GM21423 (cell line): ENCODE results near the gene PELI2.

ENCODE experiments used
- ATAC-seq: cut with Tn5 transposase; IDR thresholded peaks from one replicate; pipeline ENCODE4 v1.9.1; 2021; ENCODE audit warnings: mild to moderate bottlenecking, moderate library complexity; ENCODE audit not compliant: unreplicated experiment

PELI2 gene

GRCh38 chr14:56284641-56285040, 166.4 kb downstream of the PELI2 start:
- no peak for ATAC-seq

GRCh38 chr14:56289155-56289554, 170.9 kb downstream of the PELI2 start:
- no peak for ATAC-seq

DNA sequence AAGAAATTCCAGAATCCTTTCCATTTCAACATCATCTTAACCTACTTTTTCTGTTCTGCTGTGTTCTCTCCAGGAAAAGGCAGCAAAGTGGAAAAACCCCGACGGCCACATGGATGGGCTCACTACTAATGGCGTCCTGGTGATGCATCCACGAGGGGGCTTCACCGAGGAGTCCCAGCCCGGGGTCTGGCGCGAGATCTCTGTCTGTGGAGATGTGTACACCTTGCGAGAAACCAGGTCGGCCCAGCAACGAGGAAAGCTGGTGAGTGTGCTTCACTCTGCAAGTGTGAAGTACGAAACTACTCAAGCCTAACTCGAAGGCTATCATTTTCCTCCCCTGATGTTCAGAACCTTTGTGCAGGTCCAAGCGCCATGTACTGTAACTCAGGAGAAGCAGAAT, 172.0 kb downstream of the PELI2 start:
- no peak for ATAC-seq

- ATAC-seq: no peak
Observed at GRCh38 chr14:56292970-56293369, 174.8 kb downstream of the PELI2 start.

GRCh38 chr14:56293506-56293905, 175.3 kb downstream of the PELI2 start:
- ATAC-seq: no peak

- no peak for ATAC-seq
Observed at GRCh38 chr14:56294128-56294527, 175.9 kb downstream of the PELI2 start.

GRCh38 chr14:56295743-56296142, 177.5 kb downstream of the PELI2 start:
- ATAC-seq: no peak

DNA sequence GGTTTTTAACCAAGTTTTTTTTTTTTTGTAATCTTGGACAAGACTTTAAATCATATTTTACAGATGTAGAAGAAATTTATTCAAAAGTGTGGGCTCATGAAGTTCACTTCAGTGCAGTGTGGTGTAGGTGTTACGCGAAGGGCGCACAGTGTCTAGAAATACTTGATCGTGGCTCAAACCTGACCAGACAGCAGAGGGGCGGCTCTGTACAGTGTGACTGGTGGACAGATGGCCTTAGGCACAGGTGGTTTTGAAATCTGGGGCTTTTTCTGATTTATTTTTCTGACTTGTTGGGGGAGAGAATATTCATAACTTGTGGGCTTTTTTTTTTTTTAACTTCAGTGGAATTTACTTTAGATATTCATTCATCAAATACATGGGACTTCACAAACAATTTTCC, 179.2 kb downstream of the PELI2 start:
- ATAC-seq: no peak

GRCh38 chr14:56299306-56299984, 181.2 kb downstream of the PELI2 start:
- ATAC-seq: no peak

GRCh38 chr14:56300495-56300894, 182.3 kb downstream of the PELI2 start:
- ATAC-seq: no peak

GRCh38 chr14:56304456-56304855, 186.2 kb downstream of the PELI2 start:
- ATAC-seq: no peak

- ATAC-seq: no peak
Observed at GRCh38 chr14:56309198-56309597, 191.0 kb downstream of the PELI2 start.

- no peak for ATAC-seq
Observed at GRCh38 chr14:56310643-56311042, 192.4 kb downstream of the PELI2 start.

- ATAC-seq: no peak
Observed at GRCh38 chr14:56313789-56314188, 195.6 kb downstream of the PELI2 start.

DNA sequence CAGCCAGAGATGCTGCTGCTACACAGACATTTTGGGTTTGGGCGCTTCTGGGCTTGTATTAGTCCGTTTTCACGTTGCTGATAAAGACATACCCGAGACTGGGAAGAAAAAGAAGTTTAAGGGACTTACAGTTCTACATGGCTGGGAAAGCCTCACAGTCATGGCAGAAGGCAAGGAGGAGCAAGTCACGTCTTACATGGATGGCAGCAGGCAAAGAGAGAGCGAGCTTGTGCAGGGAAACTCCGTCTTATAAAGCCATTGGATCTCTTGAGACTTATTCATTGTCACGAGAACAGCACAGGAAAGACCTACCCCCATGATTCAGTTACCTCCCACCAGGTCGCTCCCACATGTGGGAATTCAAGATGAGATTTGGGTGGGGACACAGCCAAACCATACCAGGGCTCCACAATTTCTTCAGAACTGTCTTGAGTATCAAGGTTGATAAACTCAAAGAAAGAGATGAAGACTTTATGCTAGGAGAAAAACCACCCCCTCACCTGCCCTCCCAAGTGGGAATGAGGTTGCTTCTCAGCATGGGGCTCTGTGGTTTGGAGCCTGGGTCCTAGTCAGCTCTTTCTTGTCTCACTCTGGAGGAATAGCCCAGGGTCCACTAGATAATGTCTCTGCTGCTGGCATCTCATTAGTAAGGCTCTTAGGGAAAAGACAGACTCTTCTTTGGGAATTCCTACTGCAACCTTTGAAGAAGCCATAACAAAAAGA, 200.3 kb downstream of the PELI2 start:
- no peak for ATAC-seq

DNA sequence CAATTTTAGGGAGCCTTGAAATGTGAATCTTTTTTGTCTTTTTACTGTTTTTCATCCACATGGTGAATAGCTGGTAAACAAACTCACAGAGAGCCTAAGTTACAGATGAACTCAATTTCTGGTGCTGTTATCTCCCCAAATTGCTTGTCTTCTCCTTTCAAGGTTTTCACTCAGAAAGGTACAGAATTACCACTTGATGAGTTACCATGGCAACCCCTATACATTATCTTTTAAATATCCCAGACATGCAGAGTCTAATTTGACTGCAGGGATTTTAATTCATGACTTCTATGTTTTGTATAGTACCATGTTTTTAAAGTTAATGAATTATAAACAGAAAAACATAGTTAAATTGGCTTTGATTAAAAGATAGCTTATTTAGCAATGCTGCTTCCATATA, 203.7 kb downstream of the PELI2 start:
- ATAC-seq: no peak

DNA sequence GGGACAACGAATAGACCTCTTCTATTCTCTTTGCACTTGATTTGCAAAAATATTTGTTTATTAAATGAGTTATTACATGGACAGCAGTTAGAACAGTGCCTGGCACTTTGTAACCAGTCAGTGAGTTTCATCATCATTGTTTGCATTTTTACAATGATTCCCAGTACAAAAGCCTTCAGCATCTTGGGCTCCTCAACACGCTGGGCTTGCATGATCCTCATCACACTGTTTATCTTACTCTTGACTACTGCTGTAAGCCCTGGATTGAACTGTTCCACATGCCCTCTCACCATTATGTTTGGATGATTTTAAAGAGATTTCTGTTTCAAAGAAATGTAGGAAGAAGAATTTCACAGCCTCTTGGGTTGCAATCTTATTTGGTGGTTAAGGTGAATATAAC, 204.3 kb downstream of the PELI2 start:
- no peak for ATAC-seq

DNA sequence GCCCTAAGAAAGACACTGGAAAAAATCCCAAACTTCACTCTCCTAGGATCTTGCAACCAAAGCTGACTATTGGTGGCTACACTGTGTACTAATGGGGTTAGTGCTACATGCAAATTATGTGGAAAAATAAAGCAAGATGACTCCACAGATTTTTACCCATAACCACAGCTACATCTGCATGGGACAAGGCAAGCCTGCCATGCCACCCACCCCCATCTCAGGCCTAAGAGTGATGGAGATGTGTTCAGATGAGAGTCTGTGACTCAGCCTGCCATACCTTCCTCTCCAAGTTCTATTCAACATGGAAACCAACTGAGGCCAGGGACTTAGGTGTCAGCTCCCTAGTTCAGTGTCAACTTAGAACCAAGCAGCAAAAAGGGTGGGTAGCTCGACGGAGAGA, 206.2 kb downstream of the PELI2 start:
- ATAC-seq: no peak

DNA sequence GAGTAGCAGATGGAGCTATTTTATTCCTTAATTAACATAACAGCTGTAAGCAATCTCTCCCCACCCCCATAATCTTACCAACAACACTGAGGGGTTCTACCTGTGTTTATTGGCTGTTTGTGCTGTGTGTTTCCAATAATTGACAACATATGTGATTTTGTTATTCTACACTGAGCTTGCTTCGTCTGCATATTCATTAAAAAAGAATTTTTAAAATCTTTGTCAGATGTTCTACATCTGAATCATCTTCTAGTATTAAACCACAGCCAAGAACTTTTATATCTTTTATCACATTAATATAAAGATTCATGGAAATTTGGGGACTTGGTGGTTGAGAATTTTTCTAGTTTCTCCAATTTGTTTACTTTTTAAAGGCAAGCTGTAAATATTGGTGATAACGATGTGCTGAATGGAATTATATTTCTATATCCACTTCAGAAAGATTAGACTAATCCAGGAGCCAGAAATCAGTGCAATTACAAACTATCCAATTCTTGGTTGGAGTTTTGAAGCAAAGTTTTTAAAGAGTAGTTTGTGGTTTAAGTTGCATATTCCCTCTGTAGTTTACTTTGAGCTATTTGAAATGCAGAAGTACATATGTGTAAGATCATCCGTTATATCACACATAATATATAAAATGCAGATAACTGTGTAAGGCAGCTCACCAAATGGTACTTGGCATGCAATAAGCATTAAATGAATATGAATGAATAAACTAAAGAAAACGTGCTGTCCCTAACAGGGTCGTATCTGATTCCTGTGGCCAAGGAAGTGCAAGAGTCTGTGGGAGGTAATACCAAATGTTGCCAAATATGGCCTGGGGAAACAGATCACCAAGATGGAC, 206.9 kb downstream of the PELI2 start:
- ATAC-seq: no peak

- no peak for ATAC-seq
Observed at GRCh38 chr14:56328021-56328420, 209.8 kb downstream of the PELI2 start.

DNA sequence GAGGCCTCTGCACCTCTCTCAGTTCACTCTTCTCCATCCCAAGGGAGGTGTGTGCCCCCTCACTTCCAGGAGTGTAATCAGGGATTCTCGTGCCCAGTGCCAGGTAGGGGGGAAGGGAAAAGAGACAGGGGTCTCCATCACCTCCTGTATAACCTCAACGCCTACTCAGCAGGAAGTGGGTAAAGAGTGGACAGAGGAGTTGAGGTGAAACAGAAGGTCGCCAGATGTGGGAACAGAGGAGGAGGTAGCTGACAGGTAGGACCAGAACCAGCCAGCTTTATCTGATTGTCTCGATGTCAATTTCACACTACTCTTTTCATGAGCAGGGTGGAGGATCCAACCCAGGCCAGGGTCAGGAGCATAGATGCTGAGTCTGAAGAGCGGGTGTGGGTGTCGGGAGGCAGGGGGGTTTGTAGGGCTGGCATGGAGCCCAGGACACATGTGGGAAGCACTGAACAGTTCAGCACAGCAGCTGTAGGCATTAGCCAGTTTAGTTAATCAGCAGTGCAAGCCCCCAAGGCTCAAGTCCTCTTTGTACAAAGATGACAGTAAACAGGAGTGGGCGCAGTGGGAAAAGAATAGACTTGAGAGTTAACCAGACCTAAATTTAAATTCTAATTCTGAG, 213.5 kb downstream of the PELI2 start:
- ATAC-seq: no peak
